A673 (cell line): Measurements from ENCODE around the gene CYB561D2.

Experiments
- EZH2 ChIP-seq: fragments of 200-600 bp; sonication (generic); IDR thresholded peaks from 2 replicates; pipeline ENCODE4 v1.6.1; 2017; ENCODE audit warnings: borderline replicate concordance, low read depth, mild to moderate bottlenecking, mixed read lengths, antibody characterized with exemption, low read length; ENCODE audit not compliant: poor library complexity, severe bottlenecking
- TF ChIP-seq, protein P1 (sequence below): fragments of 300-800, 200-600 bp; sonication (generic); conservative IDR thresholded peaks from 2 replicates; pipeline ENCODE4 v1.5.1; 2017; ENCODE audit warnings: low read depth, mild to moderate bottlenecking, antibody characterized with exemption, low read length, moderate library complexity, mixed read lengths

DNA sequence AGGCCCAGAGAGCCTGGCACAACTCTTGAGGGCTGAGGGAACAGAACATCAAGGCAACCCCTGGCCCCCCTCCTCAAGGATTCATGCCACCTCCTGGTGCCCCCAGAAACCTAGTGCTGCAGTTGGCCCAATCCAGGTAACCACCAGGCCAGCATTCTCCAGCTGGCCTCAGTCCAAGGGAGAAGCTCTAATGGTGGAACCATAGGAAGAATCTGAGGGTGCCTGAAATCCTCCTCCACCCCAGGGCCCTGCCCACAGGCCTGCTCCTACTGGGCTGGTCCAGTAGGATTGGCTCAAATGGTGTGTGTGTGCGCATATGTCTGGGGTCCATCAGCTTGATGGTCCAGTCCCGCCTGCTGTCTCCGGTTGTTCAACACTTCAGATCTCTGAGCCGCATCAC is 35.8 kb upstream of the CYB561D2 start:
- TF ChIP-seq, protein P1, sequence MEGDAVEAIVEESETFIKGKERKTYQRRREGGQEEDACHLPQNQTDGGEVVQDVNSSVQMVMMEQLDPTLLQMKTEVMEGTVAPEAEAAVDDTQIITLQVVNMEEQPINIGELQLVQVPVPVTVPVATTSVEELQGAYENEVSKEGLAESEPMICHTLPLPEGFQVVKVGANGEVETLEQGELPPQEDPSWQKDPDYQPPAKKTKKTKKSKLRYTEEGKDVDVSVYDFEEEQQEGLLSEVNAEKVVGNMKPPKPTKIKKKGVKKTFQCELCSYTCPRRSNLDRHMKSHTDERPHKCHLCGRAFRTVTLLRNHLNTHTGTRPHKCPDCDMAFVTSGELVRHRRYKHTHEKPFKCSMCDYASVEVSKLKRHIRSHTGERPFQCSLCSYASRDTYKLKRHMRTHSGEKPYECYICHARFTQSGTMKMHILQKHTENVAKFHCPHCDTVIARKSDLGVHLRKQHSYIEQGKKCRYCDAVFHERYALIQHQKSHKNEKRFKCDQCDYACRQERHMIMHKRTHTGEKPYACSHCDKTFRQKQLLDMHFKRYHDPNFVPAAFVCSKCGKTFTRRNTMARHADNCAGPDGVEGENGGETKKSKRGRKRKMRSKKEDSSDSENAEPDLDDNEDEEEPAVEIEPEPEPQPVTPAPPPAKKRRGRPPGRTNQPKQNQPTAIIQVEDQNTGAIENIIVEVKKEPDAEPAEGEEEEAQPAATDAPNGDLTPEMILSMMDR, result no peak
- no peak for TF ChIP-seq EZH2
